ENCODE data around the gene AP1M2.
"Not testable (repeated sequence)": the region's sequence is repeated elsewhere in the genome, so short reads cannot be mapped to it uniquely, and the experiment has no call there.

AP1M2 gene

GRCh38 chr19:10600149-10600548 lies 13.0 kb upstream of the AP1M2 start:
- no peak for FAIRE-seq

DNA sequence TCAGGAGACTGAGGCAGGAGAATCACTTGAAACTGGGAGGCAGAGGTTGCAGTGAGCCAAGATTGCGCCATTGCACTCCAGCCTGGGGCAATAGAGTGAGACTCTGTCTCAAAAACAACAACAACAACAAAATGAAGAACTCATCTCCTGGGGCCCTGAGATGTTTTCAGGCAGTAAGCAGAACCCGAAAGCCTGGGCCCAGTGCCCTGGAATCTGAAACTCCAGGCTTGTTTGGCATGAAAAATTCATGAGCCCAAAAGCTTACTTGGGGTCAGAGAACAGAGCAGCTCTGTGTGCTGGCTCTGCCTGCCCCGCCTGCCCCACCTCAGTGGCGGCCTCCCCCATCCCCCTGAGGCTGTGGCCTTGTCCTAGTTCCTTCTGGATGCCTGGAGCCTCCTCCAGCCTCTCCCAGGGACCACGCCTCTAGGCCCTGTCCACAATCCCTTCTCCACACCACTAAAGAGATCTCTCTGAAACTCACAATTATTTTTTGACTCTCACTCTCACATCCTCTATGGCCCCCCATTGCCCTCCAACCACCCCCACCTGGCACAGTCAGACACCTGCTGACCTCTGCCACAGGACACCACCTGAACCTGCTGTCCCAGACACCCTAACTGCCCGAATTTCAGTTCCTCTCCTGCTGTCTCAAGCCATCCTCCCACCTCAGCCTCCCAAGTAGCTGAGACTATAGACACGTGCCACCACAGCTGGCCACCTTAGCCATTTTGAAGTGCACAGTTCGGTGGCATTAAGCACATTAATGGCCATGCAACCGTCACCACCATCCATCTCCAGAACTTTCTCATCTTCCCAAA lies 6.9 kb upstream of the AP1M2 start:
- no peak for FAIRE-seq

GRCh38 chr19:10593148-10593547 lies 6.0 kb upstream of the AP1M2 start:
- FAIRE-seq, result no peak

DNA sequence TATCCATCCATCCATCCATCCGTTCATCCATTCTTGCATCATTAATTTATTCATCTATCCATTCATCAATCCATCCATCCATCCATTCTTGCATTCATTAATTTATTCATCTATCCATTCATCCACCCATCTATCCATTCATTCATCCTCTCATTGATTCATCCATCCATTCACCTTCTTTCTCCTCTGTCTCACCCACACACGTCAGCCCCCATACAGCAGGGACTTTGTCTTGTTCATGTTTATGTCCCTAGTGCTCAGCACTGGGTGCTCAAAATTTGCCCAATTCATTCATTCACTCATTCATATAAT lies 683 bp upstream of the AP1M2 start:
- FAIRE-seq, result no peak

GRCh38 chr19:10586396-10586795 lies 716 bp downstream of the AP1M2 start:
- FAIRE-seq, result no peak

DNA sequence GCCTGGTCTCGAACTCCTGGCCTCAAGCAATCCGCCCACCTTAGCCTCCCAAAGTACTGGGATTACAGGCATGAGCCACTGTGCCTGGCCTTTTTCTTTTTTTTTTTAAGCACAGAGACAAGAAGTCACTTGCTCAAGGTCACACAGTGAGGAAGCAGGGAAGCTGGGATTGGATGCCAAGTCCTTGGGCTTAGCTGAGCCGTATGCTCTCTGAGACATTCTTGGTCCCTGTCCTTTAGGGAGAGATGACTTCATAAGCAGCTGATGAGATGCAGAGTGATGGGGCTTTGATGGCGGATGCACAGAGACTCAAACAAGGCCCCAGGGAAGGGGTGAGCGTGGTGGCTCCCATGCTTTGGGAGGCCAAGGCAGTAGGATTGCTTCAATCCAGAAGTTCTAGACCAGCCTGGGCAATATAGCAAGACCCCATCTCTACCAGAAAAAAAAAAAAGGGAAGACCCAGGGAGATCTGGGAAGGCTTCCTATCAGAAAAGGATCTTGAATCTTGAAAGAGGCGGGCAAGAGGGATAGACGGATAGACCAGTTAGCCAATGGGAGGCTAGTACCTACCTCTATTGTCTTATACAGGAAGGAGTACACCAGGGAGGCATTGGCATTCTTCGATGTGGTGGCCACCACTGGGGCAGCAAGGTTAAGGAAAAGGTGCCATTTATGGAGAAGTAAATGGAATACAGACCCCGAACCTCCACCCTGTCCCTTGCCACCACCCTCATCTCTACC lies 3.9 kb downstream of the AP1M2 start:
- no peak for FAIRE-seq

GRCh38 chr19:10582091-10582490 lies 5.0 kb downstream of the AP1M2 start:
- FAIRE-seq, result no peak

DNA sequence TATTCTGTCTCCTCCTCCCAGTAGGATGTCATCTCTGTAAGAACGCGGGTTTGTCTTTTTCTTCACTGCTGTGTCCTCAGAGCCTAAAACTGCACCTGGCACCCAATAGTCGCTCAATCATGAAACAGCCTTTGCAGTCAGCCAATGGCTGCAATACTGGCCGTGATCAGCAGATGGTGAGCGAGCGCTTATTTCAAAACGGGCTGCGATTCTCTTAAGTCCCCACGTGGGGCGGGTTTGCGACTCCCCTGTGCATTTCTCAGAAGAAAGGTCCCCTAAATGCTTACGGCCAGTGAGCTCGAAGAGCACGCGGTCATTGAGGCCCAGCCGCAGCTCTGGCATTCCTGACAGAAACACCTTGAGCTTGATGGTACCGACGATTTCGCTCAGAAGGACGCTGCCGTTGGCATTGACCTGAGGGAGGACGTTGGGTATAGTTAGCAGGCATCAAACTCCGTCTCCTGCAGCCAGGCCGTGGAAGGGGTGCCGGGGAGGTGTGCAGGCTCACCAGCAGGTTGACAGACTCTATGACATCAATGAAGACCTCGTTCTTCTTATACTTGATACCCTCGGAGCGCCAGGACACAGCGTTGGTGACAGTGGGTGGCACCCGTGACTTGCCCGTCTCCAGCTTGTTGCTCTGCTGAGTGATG lies 6.0 kb downstream of the AP1M2 start:
- FAIRE-seq, result peak; percentile 83

DNA sequence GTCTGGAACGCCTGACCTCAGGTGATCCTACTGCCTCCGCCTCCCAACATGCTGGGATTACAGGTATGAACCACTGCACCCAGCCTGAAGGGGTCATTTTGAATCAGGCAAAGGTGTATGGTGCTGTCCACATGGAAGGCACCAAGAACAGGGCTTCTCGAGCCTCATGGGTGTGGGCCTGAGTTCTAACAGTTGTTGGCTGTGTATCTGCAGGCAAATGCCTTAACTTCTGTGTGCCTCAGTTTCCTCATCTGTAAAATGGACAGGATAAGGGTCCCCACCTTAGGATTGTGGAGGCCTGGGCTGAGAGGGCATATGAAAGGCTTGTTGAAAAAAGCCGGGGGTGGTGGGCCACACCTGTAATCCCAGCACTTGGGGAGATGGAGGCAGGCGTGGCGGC lies 9.2 kb downstream of the AP1M2 start:
- no peak for FAIRE-seq

GRCh38 chr19:10575011-10575716 lies 11.9 kb downstream of the AP1M2 start:
- FAIRE-seq, result no peak

DNA sequence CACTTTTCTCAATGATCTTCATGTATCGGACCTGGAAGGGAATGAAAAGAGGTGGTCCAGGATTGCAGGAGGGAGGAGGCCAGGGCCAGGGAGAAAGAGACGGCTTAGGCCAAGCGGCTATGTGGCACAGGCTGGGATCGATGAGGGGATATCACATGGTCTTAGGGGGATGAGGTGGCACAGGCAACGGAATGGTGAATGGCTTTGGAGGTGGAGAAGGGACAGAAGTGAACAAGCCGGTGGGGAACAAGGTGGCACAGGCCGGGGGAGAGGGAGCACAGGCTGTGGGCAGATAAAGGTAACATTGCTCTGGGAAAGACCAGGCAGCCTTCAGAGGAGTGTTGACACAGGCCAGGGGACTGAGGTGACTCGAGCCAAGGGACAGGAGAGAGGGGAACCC lies 12.7 kb downstream of the AP1M2 start:
- FAIRE-seq, result no peak

DNA sequence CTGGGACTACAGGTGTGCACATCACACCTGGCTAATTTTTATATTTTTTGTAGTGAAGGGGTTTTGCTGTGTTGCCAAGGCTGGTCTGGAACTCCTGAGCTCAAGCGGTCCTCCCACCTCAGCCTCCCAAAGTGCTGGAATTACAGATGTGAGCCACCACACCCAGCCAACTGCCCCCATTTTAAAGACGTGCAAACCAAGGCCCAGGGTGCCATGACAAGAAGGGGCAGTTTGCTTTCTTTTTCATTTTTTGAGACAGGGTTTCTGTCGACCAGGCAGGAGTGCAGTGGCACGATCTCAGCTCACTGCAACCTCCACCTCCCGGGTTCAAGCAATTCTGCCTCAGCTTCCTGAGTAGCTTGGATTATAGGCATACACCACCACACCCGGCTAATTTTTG lies 13.3 kb downstream of the AP1M2 start:
- FAIRE-seq, result not testable (repeated sequence)

GRCh38 chr19:10568826-10569651 lies 18.1 kb downstream of the AP1M2 start, which contains the start of gene CDKN2D:
CDKN2D (minus strand) TSS chr19:10568979; CDS start chr19:10568653, 326 bp downstream.
- peak; percentile 97 for FAIRE-seq

DNA sequence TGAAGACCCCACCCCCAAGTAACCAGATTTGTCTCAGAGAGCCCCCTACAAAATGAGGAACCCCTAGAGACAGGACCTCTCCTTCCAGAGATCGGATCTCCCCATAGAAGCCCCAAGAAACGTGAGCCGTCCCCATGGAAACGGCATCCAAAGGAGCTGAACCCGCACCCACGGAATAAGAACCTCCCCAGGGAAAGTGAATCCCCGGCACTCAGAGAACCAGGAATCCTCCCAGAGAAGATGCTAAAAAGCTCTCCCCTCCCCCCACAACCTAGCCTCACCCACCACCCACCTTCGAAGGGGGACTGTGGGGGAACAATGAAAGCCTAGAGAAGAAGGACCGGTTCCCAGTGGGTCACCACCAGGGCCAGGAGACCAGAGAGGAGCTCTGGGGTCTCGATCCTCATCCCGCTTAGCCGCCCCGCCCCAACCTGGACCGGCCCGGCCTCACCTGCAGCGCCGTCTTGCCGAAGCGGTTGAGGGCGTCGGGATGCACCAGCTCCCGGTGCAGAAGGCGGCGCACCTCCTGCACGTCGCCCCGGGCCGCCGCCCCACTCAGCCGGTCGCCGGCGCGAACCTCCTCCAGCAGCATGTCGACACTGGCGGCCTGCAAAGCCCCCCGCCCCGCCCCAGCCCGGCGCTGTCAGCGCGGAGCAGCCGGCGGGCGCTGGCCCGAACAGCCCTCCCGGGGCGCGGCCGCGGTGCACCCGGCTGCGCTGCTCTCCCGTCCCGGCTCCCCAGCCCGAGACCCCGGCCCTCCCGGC lies 18.9 kb downstream of the AP1M2 start:
- FAIRE-seq, result no peak

GRCh38 chr19:10567656-10568055 lies 19.5 kb downstream of the AP1M2 start:
- no peak for FAIRE-seq

DNA sequence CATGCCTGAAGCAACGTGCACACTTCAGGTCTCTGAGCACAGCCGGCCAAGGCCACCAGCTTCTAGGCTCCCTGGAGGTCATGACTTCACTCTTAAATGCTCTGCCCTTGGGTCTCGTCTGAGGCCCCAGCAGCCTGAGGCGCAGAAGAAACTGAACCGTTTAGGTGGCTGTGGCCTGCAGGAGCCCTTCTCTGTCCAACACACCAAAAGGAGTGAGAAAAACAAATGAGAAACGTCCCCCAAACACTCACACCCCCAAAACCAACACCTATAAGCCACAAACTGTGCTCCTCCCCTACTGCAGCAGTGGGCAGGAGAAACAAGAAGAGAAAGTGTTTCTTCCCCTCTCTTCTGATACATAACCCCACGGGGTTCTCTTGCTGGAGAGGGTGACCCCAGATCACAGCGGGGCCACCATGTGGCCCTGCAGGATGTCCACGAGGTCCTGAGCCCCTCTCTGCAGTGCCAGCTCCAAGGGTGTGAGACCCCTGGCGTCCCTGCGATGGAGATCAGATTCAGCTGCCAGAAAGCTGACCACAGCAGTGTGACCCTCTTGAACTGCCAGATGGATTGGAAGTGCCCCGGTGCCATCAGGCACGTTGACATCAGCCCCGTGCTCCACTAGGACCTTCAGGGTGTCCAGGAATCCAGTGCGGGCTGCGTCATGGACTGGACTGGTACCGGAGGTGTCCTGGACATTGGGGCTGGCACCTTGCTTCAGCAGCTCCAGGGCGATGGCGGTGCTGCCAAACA lies 20.3 kb downstream of the AP1M2 start:
- FAIRE-seq, result no peak

DNA sequence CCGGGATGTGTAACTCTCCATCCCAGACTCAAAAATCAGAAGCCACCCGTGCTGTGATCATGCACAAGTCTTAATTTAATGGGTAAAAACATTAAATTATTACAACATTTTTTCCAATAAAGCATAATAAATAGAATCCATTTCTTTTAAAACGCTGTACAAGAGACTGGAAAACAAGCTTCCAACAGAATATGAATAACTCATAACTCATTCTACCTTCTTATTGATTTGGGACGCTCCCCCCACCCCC lies 20.8 kb downstream of the AP1M2 start:
- FAIRE-seq, result no peak

- no peak for FAIRE-seq
Observed at GRCh38 chr19:10565567-10566407, 21.3 kb downstream of the AP1M2 start, which contains the start of gene KRI1. KRI1 (minus strand) TSS chr19:10566010; CDS start chr19:10565999, 11 bp downstream.

GRCh38 chr19:10565028-10565566 lies 22.0 kb downstream of the AP1M2 start:
- FAIRE-seq, result no peak

DNA sequence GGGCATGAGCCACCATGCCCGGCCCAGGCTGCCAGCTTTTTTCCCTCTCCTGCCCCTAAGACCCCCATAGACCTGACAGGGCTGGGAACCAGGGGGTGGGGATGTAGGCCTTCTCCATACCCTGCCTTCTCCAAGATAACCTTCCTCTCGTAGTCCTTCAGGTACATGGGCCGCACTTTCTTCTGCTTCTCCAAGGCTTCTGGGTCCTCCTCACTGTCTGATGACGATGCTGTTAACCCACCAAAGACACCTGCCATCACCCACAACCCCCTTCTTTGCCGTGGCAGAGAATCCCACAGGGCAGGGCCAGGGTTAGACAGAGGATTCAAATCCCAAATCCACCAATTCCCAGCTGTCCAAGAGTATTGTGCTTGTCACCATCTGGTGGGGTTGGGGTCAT lies 24.5 kb downstream of the AP1M2 start:
- no peak for FAIRE-seq
